GM12865 (cell line): ENCODE data around the gene WEE1.
"Not testable (repeated sequence)": the region's sequence is repeated elsewhere in the genome, so short reads cannot be mapped to it uniquely, and the experiment has no call there.

Source experiments
- DNase-seq: peaks from one replicate; pipeline ENCODE4 v3.0.0; 2010; ENCODE audit warnings: low read depth
- H3K4me3 ChIP-seq: 2 replicates; pipeline ENCODE4 v1.5.1; 2011; ENCODE audit warnings: mild to moderate bottlenecking, low read depth, low read length, control low read depth
- CTCF ChIP-seq: IDR thresholded peaks from 2 replicates; pipeline ENCODE4 v1.5.1; 2011; ENCODE audit warnings: low read length, control low read depth, low read depth, inconsistent platforms; ENCODE audit not compliant: insufficient read depth; ENCODE audit errors: missing control alignments

The WEE1 gene

GRCh38 chr11:9596926-9597464, 23.5 kb downstream of the WEE1 start:
- peak; percentile 33 for DNase-seq
- TF ChIP-seq CTCF, result no peak
- no peak overlapping the region for H3K4me3 ChIP-seq

- no peak overlapping the region for H3K4me3 ChIP-seq
- no peak for DNase-seq
Observed at GRCh38 chr11:9600166-9600565, 26.7 kb downstream of the WEE1 start.

DNA sequence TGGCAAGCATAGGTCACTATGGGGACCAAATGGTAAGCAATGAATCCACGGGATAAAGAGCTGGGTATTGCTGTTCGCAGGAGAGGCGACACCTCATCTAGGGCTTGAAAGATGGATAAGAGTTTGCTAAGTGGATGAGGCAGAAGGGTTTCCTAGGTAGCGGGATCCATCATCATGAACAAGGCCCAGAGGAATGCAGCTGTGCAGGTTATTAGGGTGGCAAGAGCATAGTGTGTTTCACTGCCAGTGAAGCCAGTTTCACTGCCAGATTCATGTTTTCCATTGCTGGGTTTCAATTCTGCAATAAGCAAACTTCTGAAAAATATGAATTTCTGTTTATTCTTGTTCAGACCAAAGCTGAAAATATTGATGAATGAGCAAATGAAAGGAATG, 27.2 kb downstream of the WEE1 start:
- TF ChIP-seq CTCF, result no peak
- peak; percentile 88 for DNase-seq
- H3K4me3 ChIP-seq, result peak overlapping the region; percentile 54

More at GRCh38 chr11:9600166-9600565, 26.7 kb downstream of the WEE1 start:
- TF ChIP-seq CTCF, result no peak

DNA sequence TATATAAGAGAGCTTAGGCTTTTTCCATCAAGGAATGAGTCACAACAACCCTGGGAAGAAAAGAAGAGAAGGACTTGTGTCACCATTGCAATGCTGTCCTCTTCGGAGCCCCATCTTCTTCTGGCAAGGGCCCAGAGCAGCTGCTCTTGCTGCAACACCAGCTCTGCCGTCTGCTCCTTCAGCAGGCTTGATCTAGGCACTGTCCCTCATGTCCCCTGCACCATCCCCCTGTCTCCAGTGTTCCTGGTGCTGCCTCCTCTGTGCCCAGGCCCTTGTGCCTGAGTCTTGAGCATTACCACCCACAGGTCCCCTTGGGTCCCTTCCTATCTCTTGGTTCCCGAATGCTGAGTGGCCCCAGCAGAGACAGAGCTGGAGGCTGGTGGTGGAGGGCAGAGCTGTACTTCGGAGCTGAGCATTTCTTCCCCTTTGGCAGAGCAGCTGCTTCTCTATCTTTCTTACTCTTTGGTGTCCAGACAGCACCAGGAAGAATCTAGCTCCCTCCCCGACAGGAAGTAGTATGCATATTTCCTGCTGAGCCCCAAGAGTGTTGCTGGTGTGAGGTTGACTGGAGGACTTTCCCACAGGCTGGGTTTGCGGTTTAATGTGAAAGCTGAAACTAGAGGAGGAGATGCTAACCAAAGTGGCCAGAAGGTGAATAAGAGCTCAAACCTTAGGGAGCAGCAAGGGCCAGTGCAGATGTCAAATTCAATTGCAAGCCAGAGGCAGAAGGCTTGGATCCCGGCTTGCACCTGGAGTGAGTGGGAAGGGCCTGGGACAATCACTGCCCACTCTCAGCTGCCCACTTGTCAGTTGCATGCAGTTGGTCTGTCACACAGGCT, 27.8 kb downstream of the WEE1 start:
- H3K4me3 ChIP-seq, result peak overlapping the region; percentile 54
- no peak for TF ChIP-seq CTCF
- peak; percentile 97 for DNase-seq

- no peak for TF ChIP-seq CTCF
- H3K4me3 ChIP-seq, result peak overlapping the region; percentile 22
- no peak for DNase-seq
Observed at GRCh38 chr11:9601876-9602199, 28.4 kb downstream of the WEE1 start.

GRCh38 chr11:9603214-9603613, 29.7 kb downstream of the WEE1 start:
- DNase-seq, H3K4me3 ChIP-seq: not testable (repeated sequence)

DNA sequence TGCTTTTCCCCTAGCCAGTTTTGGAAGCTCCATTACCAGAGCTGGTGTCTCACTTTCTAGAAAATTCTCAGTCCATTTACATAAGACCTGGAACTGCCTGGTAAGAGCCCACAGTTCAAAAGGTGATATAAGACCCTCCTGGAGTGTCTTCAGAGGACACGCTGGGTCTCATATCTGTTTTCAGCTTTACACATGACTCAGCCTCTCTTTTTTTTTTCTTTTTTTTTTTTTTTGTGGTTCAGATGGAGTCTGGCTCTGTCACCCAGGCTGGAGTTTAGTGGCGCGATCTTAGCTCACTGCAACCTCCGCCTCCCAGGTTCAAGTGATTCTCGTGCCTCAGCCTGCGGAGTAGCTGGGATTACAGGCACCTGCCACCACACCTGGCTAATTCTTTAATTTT, 30.7 kb downstream of the WEE1 start:
- TF ChIP-seq CTCF, result no peak
- no peak overlapping the region for H3K4me3 ChIP-seq
- DNase-seq, result no peak
